ENCODE results near the gene DNAAF8.
"Not testable (repeated sequence)": the region's sequence is repeated elsewhere in the genome, so short reads cannot be mapped to it uniquely, and the experiment has no call there.

DNAAF8 gene

GRCh38 chr16:4784444-4784987 is 50.2 kb downstream of the DNAAF8 start:
- not testable (repeated sequence) for FAIRE-seq

GRCh38 chr16:4785758-4786433 is 51.6 kb downstream of the DNAAF8 start:
- no peak for FAIRE-seq

DNA sequence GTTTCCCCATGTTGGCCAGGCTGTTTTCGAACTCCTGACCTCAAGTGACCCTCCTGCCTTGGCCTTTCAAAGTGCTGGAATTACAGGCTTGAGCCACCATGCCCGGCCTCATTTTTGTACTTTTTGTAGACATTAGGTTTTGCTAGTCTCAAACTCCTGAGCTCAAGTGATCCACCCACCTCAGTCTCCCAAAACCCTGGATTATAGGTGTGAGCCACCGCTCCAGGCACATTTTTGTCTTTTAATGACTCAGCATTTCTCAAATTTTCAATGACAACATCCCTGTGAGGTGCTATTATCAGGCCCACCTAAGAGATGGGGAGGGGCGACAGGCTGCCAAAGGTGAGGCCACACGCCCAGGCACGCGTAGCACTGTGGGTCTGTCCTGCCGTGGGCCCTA is 52.7 kb downstream of the DNAAF8 start:
- FAIRE-seq, result no peak

DNA sequence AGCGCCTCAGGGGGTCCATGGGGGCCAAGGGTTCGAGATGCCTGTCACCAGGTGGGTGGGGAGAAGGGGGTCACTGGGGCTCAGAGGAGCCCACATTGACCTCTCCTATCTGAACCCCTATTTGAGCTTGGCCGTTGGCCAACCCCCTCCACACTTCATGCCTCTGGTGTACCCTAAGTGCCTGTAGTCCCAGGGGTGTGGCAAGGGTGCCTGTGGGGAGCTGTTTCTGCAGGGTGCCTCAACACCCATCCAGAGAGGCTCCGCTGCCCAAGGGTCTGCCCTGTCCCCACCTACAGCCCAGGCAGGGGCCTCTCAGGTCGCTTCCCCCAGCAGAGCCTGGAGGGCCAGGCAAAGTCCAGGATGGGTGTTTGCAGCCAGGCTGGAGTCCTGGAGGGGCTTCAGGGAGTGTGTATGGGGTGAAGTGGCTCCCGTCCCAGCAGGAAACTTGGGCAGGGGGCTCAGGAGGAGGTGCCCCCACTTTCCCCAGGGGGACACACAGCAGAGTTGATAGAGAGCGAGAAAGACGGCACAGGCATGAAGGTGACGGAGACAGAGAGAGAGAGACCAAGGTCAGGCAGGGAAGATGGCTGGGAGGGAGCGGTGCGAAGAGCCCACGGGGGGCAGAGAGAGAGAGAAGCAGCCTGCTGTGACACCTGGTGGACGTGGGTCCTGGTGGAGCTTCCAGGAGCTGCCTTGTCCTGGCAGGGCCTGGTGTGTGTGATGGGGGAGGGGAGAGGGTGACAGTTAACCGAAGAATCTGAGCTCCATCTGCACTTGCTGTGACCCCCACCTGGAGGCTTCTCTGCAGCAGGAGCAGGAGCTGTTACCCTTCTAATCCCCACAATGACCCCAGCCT is 53.5 kb downstream of the DNAAF8 start, which contains the start of gene SEPTIN12:
Gene SEPTIN12 (minus strand): TSS at position 719 of the 856 bp plus-strand sequence. CDS start 700 bp downstream, at position 19.
- FAIRE-seq, result no peak

- no peak for FAIRE-seq
Measured at GRCh38 chr16:4788489-4788889, 54.2 kb downstream of the DNAAF8 start.

DNA sequence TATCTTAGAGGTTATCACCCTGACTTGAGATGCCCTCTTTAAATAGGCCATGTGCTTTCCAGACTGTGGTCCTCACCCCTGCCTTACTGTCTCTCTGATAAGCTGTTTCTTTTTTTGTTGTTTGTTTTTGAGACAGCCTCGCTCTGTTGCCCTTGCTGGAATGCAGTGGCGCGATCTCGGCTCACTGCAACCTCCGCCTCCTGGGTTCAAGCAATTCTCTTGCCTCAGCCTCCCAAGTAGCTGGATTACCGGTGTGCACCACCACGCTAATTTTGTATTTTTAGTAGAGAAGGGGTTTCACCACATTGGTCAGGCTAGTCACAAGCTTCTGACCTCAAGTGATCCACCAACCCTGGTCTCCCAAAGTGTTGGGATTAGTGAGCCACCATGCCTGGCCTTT is 54.6 kb downstream of the DNAAF8 start:
- FAIRE-seq, result no peak

DNA sequence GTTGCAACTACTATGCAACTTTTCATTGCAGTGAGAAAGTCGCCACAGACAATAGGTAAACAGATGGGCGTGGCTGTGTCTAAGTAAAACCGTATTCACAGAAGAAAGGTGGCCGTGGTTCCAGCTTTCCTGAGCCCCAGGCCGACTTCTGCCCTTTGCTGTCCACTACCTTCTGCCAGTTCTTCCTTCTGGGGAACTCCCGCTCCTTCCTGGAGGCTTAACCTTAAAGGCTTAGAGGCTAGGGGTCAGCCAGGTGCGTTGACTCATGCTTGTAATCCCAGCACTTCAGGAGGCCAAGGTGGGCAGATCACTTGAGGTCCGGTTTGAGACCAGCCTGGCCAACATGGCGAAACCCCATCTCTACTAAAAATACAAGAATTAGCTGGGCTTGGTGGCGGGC is 55.9 kb downstream of the DNAAF8 start:
- FAIRE-seq, result no peak

DNA sequence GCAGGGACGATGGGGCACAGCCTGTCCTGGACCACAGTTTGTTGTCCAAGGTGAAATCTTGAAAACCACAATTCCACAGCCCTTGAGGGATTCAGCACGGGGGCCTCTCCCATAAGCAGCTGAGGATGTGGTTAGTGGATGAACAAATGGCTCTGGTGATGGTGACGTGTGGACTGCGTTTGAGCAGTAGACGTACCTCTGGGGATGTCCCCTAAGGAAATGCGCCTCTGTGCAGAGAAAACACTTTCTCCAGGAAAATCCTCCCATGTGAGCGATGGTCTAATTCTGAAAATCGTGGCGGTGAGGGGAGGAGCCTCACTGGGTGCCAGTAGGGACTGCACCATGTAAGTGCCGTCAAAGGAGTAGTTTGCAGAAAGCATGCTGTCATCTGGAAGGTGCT is 56.5 kb downstream of the DNAAF8 start:
- no peak for FAIRE-seq

- FAIRE-seq, result no peak
Measured at GRCh38 chr16:4792951-4793513, 58.7 kb downstream of the DNAAF8 start.

GRCh38 chr16:4795181-4795827 is 61.0 kb downstream of the DNAAF8 start, which contains the start of gene SMIM22:
Gene SMIM22, plus strand, starts transcription at chr16:4795369. Its CDS starts 366 bp downstream, at chr16:4795735.
- no peak for FAIRE-seq

- no peak for FAIRE-seq
Measured at GRCh38 chr16:4795828-4796572, 61.7 kb downstream of the DNAAF8 start.

DNA sequence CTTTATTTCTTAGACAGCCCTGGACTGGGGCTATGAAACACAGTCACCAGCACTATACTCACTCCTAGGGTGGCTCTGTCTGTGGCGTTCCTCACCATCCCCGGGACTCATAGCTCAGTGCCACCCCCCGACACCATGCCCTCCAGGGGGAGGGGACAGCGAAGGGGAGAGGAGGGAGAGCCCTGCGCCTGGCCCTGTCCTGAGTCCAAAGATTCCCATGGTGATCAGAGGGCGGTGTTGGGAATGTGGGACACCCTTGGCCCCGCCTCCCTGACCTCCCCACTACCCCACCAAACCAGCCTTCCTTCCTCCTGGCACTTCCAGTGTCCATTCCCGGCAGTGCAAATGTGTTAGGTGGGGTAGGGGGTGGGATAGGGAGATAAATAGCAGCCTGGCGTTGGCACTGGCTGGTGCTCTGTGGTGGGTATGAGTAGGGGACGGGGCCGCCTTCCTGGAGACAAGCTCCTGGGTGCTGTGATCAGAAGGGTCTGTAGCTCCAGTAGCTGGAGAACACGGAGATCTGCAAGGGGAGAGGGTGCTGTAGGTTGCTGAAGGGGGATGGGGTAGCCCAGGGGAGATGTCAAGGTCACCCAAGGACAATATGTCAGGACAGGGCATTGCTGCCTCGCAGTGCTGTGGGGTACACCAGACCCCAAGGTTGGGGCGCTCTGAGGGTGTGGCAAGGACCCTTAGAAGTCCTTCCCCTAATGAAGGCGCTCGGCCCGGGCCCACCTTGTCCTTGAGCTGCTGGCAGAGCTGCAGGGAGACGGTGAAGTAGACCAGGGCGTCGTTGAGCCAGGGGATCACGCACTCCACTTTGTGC is 62.9 kb downstream of the DNAAF8 start:
- FAIRE-seq, result no peak

DNA sequence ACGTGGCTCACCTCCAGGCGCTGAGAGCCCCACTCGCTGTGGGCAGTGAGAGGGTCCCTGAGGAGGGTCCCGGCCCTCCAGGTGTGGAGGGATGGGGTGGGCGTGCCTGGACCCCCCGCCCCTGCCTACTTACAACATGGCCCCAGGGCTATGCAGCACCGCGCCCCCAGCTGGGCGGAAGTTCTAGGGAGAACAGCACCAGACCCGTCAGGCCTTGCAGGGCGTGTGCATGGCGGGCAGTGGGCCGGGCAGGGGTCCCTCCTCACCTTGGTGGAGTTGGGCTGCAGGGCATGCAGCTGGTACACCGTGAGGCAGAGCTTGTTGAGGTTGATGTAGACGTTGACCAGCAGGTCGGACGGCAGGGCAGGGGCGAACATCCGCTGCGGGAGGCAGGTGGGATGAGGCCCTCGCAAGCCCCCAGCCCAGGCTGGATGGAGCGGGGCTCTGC is 63.5 kb downstream of the DNAAF8 start:
- no peak for FAIRE-seq

GRCh38 chr16:4798456-4798855 is 64.1 kb downstream of the DNAAF8 start:
- no peak for FAIRE-seq

Measured in G401.6 (cell line).